Tibial artery (tissue), 4 donors: ENCODE results near the gene SPRR2A.
"Not testable (repeated sequence)": the region's sequence is repeated elsewhere in the genome, so short reads cannot be mapped to it uniquely, and the experiment has no call there.

Source experiments
- DNase-seq, 2 donors: peaks; one replicate each; pipeline ENCODE4 v3.0.0-alpha.2; 2019
- H3K27ac ChIP-seq, 2 donors: fragments of 200-600 bp; sonication (generic) in 1 of 2; 1 replicate in 1 of 2; 2 replicates in 1 of 2; pipeline ENCODE4 v1.5.1; 2018 to 2019; ENCODE audit warnings: mild to moderate bottlenecking in 1 of 2
- H3K27me3 ChIP-seq, 2 donors: fragments of 200-600 bp; sonication (generic) in 1 of 2; one replicate each; pipeline versions ENCODE4 v1.5.1 to v1.6.0; 2016 to 2019
- H3K36me3 ChIP-seq, 3 donors: fragments of 200-600 bp; sonication (generic) in 2 of 3; one replicate each; pipeline ENCODE4 v1.5.1; 2016 to 2019; ENCODE audit warnings: mild to moderate bottlenecking in 2 of 3
- H3K4me1 ChIP-seq, 4 donors: fragments of 200-600 bp; sonication (generic) in 2 of 4; 1 replicate in 3 of 4; 2 replicates in 1 of 4; pipeline ENCODE4 v1.5.1; 2016 to 2019
- H3K4me3 ChIP-seq, 2 donors: fragments of 200-600 bp; sonication (generic) in 1 of 2; 1 replicate in 1 of 2; 2 replicates in 1 of 2; pipeline ENCODE4 v1.5.1; 2018 to 2019; ENCODE audit warnings: mild to moderate bottlenecking in 2 of 2
- H3K9me3 ChIP-seq, 3 donors: fragments of 200-600 bp; sonication (generic) in 1 of 3; one replicate each; pipeline ENCODE4 v1.5.1; 2016 to 2019
- CTCF ChIP-seq, 2 experiments: fragments of 200-600 bp in 1 of 2; fragments of 450-650 bp in 1 of 2; IDR thresholded peaks; one replicate each; pipeline ENCODE4 v1.5.1; 2017 to 2019; ENCODE audit warnings: antibody characterized with exemption in 2 of 2, mild to moderate bottlenecking in 1 of 2, moderate library complexity in 1 of 2
- intact Hi-C: fragments of 100-400 bp; cut with DNase I; formaldehyde crosslinking; loops from one replicate; pipeline ENCODE4 v1.15.0; 2023; ENCODE audit warnings: low total_unique reads

Gene SPRR2A

GRCh38 chr1:153032073-153032472 lies 25.2 kb downstream of the SPRR2A start:
- intact Hi-C loops: no loop called here
- no peaks in the 10 kb centered on the region for H3K27me3 ChIP-seq

GRCh38 chr1:153030895-153031294 lies 26.4 kb downstream of the SPRR2A start, which contains the start of gene SPRR1B:
SPRR1B (plus strand) TSS chr1:153031203; CDS start chr1:153032346, 1,143 bp downstream.
- intact Hi-C loops: no loop called here
- no peak for TF ChIP-seq CTCF (IDR thresholded peaks at IDR 0.05)
- DNase-seq: no peak
- no peaks in the 10 kb centered on the region for H3K4me1 ChIP-seq
- no peaks in the 10 kb centered on the region for H3K27me3 ChIP-seq
- no peaks in the 10 kb centered on the region for H3K9me3 ChIP-seq
- no peak within 1 kb of the TSS for H3K4me3 ChIP-seq
- no peaks in the 10 kb centered on the region for H3K36me3 ChIP-seq
- no peak within 1 kb of the TSS for H3K27ac ChIP-seq

More at GRCh38 chr1:153032073-153032472, 25.2 kb downstream of the SPRR2A start:
- no peak for DNase-seq
- H3K4me3 ChIP-seq: no peak overlapping the region
- H3K27ac ChIP-seq: no peak overlapping the region
- H3K36me3 ChIP-seq: no peaks in the 10 kb centered on the region
- no peaks in the 10 kb centered on the region for H3K9me3 ChIP-seq
- H3K4me1 ChIP-seq: no peaks in the 10 kb centered on the region
- no peak for TF ChIP-seq CTCF (IDR thresholded peaks at IDR 0.05)

GRCh38 chr1:153028766-153029165 lies 28.5 kb downstream of the SPRR2A start:
- no peak overlapping the region for H3K27ac ChIP-seq
- no peaks in the 10 kb centered on the region for H3K36me3 ChIP-seq
- intact Hi-C loops: no loop called here
- H3K4me3 ChIP-seq: no peak overlapping the region
- H3K27me3 ChIP-seq: no peaks in the 10 kb centered on the region
- no peaks in the 10 kb centered on the region for H3K4me1 ChIP-seq
- no peak for DNase-seq
- no peak for TF ChIP-seq CTCF (IDR thresholded peaks at IDR 0.05)
- H3K9me3 ChIP-seq: no peaks in the 10 kb centered on the region

GRCh38 chr1:153025797-153026196 lies 31.5 kb downstream of the SPRR2A start:
- Histone ChIP-seq H3K9me3 (no peaks in the 10 kb centered on the region), H3K27me3 (no peaks in the 10 kb centered on the region), H3K36me3 (no peaks in the 10 kb centered on the region), H3K4me1 (no peaks in the 10 kb centered on the region), H3K27ac (no peak overlapping the region), H3K4me3 (no peak overlapping the region)
- no peak for TF ChIP-seq CTCF (IDR thresholded peaks at IDR 0.05)
- intact Hi-C loops: no loop called here
- no peak for DNase-seq

GRCh38 chr1:153024413-153024812 lies 32.9 kb downstream of the SPRR2A start:
- intact Hi-C loops: no loop called here
- Histone ChIP-seq H3K4me1 (no peaks in the 10 kb centered on the region), H3K27ac (no peak overlapping the region), H3K27me3 (no peaks in the 10 kb centered on the region), H3K36me3 (no peaks in the 10 kb centered on the region), H3K9me3 (no peaks in the 10 kb centered on the region), H3K4me3 (no peak overlapping the region)
- DNase-seq: no peak
- no peak for TF ChIP-seq CTCF (IDR thresholded peaks at IDR 0.05)

- no peak overlapping the region for H3K27ac ChIP-seq
- H3K4me1 ChIP-seq: no peaks in the 10 kb centered on the region
- intact Hi-C loops: no loop called here
- H3K27me3 ChIP-seq: no peaks in the 10 kb centered on the region
- H3K9me3 ChIP-seq: no peaks in the 10 kb centered on the region
- no peak for TF ChIP-seq CTCF (IDR thresholded peaks at IDR 0.05)
- DNase-seq: no peak
- H3K4me3 ChIP-seq: no peak overlapping the region
- no peaks in the 10 kb centered on the region for H3K36me3 ChIP-seq
Measured at GRCh38 chr1:153023109-153023508, 34.2 kb downstream of the SPRR2A start.

GRCh38 chr1:153022340-153022739 lies 35.0 kb downstream of the SPRR2A start:
- H3K4me1 ChIP-seq, H3K4me3 ChIP-seq, H3K27me3 ChIP-seq, H3K36me3 ChIP-seq, H3K27ac ChIP-seq, intact Hi-C loops, DNase-seq, H3K9me3 ChIP-seq: not testable (repeated sequence)

GRCh38 chr1:153021829-153022228 lies 35.5 kb downstream of the SPRR2A start:
- H3K36me3 ChIP-seq, intact Hi-C loops, H3K4me3 ChIP-seq, DNase-seq, H3K9me3 ChIP-seq, H3K4me1 ChIP-seq, H3K27ac ChIP-seq, H3K27me3 ChIP-seq: not testable (repeated sequence)
